Hepatocyte (in vitro differentiated cells): Measurements from ENCODE around the gene LAMA4. TPM values are rescaled to one million over a fixed set of nuclear protein-coding genes. Genes with fewer than 3 reads are reported as not detected.

Experiments
- DNase-seq: peaks from one replicate; pipeline ENCODE4 v3.0.0-alpha.2; 2016; ENCODE audit warnings: low spot score
- H2AFZ ChIP-seq: fragments of 200-600 bp; sonication (generic); 2 replicates; pipeline ENCODE4 v1.6.0; 2016; ENCODE audit warnings: antibody characterized with exemption, mild to moderate bottlenecking
- H3K27ac ChIP-seq: fragments of 200-600 bp; sonication (generic); 2 replicates; pipeline ENCODE4 v1.5.1; 2016; ENCODE audit warnings: mild to moderate bottlenecking
- H3K27me3 ChIP-seq: fragments of 200-600 bp; sonication (generic); 2 replicates; pipeline ENCODE4 v1.6.1; 2016
- H3K36me3 ChIP-seq: fragments of 200-600 bp; sonication (generic); replicated peaks from 2 replicates; pipeline ENCODE4 v1.5.1; 2016; ENCODE audit warnings: low read depth; ENCODE audit not compliant: insufficient read depth
- H3K4me1 ChIP-seq: fragments of 200-600 bp; sonication (generic); 2 replicates; pipeline ENCODE4 v1.5.1; 2016; ENCODE audit warnings: mild to moderate bottlenecking, moderate library complexity; ENCODE audit not compliant: insufficient read depth
- H3K4me2 ChIP-seq: fragments of 200-600 bp; sonication (generic); 2 replicates; pipeline ENCODE4 v1.6.0; 2016
- H3K4me3 ChIP-seq: fragments of 200-600 bp; sonication (generic); 2 replicates; pipeline ENCODE4 v1.5.1; 2016; ENCODE audit warnings: mild to moderate bottlenecking
- H3K79me2 ChIP-seq: fragments of 200-600 bp; sonication (generic); 2 replicates; pipeline ENCODE4 v1.6.0; 2017; ENCODE audit warnings: mild to moderate bottlenecking
- H3K9me2 ChIP-seq: fragments of 200-600 bp; sonication (generic); replicated peaks from 2 replicates; pipeline ENCODE4 v1.6.0; 2017; ENCODE audit warnings: mild to moderate bottlenecking; ENCODE audit not compliant: insufficient read depth
- H3K9me3 ChIP-seq: fragments of 200-600 bp; sonication (generic); 2 replicates; pipeline ENCODE4 v1.5.1; 2016; ENCODE audit warnings: low read depth, mild to moderate bottlenecking
- H4K20me1 ChIP-seq: fragments of 200-600 bp; sonication (generic); 2 replicates; pipeline ENCODE4 v1.6.0; 2016; ENCODE audit warnings: mild to moderate bottlenecking; ENCODE audit not compliant: insufficient read depth, poor library complexity, severe bottlenecking
- EZH2 ChIP-seq: fragments of 200-600 bp; sonication (generic); IDR thresholded peaks from 2 replicates; pipeline ENCODE4 v1.6.1; 2016; ENCODE audit warnings: antibody characterized with exemption, mild to moderate bottlenecking, borderline replicate concordance
- EZH2phosphoT487 ChIP-seq: fragments of 200-600 bp; sonication (generic); IDR thresholded peaks from one replicate; pipeline ENCODE4 v1.6.1; 2018; ENCODE audit warnings: antibody characterized with exemption, mild to moderate bottlenecking, low read depth, moderate library complexity; ENCODE audit not compliant: unreplicated experiment, severe bottlenecking
- WGBS: methylation state at CpG from one replicate; pipeline ENCODE4 v1.1.6; 2016; ENCODE audit warnings: low lambda C conversion rate; ENCODE audit errors: missing lambda C conversion rate; 5-methylcytosine and 5-hydroxymethylcytosine counted together
- polyA plus RNA-seq: library from polyadenylated mRNA; unstranded; fragments of >200 nt; fragmentation: Nextera tagmentation; extraction: Ambion mirVana; gene quantifications from 2 replicates; pipeline ENCODE4 v1.2.1, GENCODE V29; 2016
- total RNA-seq: library from RNA; depleted of rRNA; stranded (reverse); fragments of >200 nt; gene quantifications from 2 replicates; pipeline ENCODE4 v1.2.3, GENCODE V29; 2014
- TF ChIP-seq, protein P1 (sequence below): fragments of 200-600 bp; sonication (generic); IDR thresholded peaks from 2 replicates; pipeline ENCODE4 v1.5.1; 2016; ENCODE audit warnings: antibody characterized with exemption, mild to moderate bottlenecking; ENCODE audit not compliant: poor library complexity

The LAMA4 gene
- total and polyA plus RNA-seq, 2 experiments from 2014 or later: 14.1 to 18.9 TPM

- Histone ChIP-seq H3K4me1 (no peaks in the 10 kb centered on the region), H2AFZ (no peak overlapping the region), H3K27me3 (no peaks in the 10 kb centered on the region), H4K20me1 (no peaks in the 10 kb centered on the region), H3K4me2 (no peak overlapping the region), H3K27ac (no peak overlapping the region), H3K36me3 (no peaks in the 10 kb centered on the region), H3K9me2 (no peaks in the 10 kb centered on the region), H3K9me3 (no peaks in the 10 kb centered on the region), H3K4me3 (no peak overlapping the region), H3K79me2 (no peaks in the 10 kb centered on the region)
- TF ChIP-seq EZH2 (no peak), EZH2phosphoT487 (no peak)
- TF ChIP-seq, protein P1, sequence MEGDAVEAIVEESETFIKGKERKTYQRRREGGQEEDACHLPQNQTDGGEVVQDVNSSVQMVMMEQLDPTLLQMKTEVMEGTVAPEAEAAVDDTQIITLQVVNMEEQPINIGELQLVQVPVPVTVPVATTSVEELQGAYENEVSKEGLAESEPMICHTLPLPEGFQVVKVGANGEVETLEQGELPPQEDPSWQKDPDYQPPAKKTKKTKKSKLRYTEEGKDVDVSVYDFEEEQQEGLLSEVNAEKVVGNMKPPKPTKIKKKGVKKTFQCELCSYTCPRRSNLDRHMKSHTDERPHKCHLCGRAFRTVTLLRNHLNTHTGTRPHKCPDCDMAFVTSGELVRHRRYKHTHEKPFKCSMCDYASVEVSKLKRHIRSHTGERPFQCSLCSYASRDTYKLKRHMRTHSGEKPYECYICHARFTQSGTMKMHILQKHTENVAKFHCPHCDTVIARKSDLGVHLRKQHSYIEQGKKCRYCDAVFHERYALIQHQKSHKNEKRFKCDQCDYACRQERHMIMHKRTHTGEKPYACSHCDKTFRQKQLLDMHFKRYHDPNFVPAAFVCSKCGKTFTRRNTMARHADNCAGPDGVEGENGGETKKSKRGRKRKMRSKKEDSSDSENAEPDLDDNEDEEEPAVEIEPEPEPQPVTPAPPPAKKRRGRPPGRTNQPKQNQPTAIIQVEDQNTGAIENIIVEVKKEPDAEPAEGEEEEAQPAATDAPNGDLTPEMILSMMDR: no peak
- no peak for DNase-seq
- WGBS: 88% methylated on average over 1 of the region's 1 CpG
Observed at GRCh38 chr6:112270756-112271155, 16.4 kb upstream of the LAMA4 start.

DNA sequence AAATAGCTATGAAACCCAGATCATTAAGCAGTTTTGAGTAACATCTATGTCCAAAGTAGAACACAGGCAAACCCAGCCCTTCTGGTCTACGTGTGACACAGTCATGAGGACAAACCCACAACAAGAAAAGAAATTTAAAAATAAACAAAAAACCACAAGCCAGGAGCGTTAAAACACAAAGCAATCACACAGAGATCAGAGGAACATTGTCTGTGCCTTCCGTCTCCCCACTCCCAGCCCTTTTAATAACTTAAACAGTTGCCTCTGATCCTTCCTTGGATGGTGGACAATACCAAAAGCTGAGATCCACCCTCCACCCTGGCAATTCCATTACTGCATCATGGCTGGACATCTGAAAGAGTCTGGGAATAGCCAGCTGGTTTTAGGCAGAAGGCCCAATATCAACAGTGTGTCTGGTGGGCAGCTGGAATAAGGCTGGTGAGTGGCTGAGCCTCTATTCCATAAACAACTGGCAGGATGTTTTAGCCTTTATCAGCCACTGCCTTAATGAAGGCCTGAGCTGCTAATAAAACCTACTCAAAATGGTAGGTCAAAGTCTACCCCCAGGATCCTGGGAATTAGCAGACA lies 15.7 kb upstream of the LAMA4 start:
- Histone ChIP-seq H3K79me2 (no peaks in the 10 kb centered on the region), H3K9me2 (no peaks in the 10 kb centered on the region), H3K4me1 (no peaks in the 10 kb centered on the region), H3K36me3 (no peaks in the 10 kb centered on the region), H3K27me3 (no peaks in the 10 kb centered on the region), H3K4me2 (no peak overlapping the region), H3K9me3 (no peaks in the 10 kb centered on the region), H2AFZ (no peak overlapping the region), H4K20me1 (no peaks in the 10 kb centered on the region), H3K27ac (no peak overlapping the region), H3K4me3 (no peak overlapping the region)
- TF ChIP-seq, protein P1: no peak
- no peak for TF ChIP-seq EZH2phosphoT487
- no peak for TF ChIP-seq EZH2
- WGBS: 95% methylated on average over 3 of the region's 3 CpGs
- no peak for DNase-seq

DNA sequence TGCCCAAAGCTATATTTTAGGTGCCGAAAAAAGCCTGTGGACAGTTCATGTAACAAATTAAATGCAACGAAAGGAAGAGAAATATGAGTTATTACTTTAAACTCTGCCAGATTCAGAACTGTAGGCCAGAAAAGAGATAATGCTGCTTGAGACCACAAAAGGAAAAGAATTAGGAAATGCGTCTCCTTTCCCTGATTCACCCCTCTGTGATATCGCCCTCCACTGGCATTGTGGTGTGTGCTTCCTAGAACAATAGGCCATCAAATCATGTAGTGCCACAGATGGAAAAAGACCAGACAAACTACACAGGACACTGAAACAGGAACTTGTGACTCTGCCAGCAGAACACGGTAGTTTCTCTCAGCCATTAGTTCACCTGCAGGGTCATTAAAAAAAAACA lies 14.7 kb upstream of the LAMA4 start:
- DNase-seq: no peak
- TF ChIP-seq, protein P1: no peak
- TF ChIP-seq EZH2 (no peak), EZH2phosphoT487 (no peak)

DNA sequence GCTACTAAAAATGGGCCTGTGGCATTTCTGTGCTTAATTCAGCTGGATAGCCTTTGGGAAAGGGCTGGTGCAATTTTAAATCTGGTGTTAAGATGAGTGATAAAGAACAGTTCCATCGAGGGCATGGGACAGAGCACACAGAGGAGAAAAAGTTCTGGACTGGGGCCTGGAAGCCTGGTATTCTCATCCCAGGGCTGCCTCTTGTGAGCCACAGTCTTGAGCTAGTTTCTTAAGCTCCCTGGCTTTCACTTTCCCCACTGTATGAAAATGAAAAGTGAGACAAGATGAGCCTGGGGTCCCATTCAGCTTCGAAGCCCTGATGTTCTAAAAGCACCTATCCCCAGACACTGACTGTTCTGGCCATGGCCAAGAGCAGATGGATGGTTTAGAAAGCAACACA lies 14.3 kb upstream of the LAMA4 start:
- Histone ChIP-seq H2AFZ (no peak overlapping the region), H3K27me3 (no peaks in the 10 kb centered on the region), H3K4me2 (no peak overlapping the region), H3K27ac (no peak overlapping the region), H3K9me2 (no peaks in the 10 kb centered on the region), H3K36me3 (no peaks in the 10 kb centered on the region), H4K20me1 (no peaks in the 10 kb centered on the region), H3K9me3 (no peaks in the 10 kb centered on the region), H3K79me2 (no peaks in the 10 kb centered on the region), H3K4me1 (no peaks in the 10 kb centered on the region), H3K4me3 (no peak overlapping the region)
- no peak for TF ChIP-seq EZH2phosphoT487
- TF ChIP-seq, protein P1: no peak
- no peak for TF ChIP-seq EZH2
- WGBS: 68% methylated on average over 2 of the region's 2 CpGs
- no peak for DNase-seq

More for the DNA sequence above, 14.7 kb upstream of the LAMA4 start:
- whole genome bisulfite sequencing: 86% methylated on average over 5 of the region's 5 CpGs
- no peak overlapping the region for H2AFZ ChIP-seq
- H3K9me2 ChIP-seq: no peaks in the 10 kb centered on the region
- H3K4me1 ChIP-seq: no peaks in the 10 kb centered on the region
- no peak overlapping the region for H3K4me2 ChIP-seq
- H3K9me3 ChIP-seq: no peaks in the 10 kb centered on the region
- no peaks in the 10 kb centered on the region for H3K27me3 ChIP-seq
- no peaks in the 10 kb centered on the region for H3K79me2 ChIP-seq
- no peaks in the 10 kb centered on the region for H4K20me1 ChIP-seq
- H3K36me3 ChIP-seq: no peaks in the 10 kb centered on the region
- H3K4me3 ChIP-seq: no peak overlapping the region
- H3K27ac ChIP-seq: no peak overlapping the region
